ENCODE measurements around the gene CSF3.
"Not testable (repeated sequence)": the region's sequence is repeated elsewhere in the genome, so short reads cannot be mapped to it uniquely, and the experiment has no call there.

The CSF3 gene

DNA sequence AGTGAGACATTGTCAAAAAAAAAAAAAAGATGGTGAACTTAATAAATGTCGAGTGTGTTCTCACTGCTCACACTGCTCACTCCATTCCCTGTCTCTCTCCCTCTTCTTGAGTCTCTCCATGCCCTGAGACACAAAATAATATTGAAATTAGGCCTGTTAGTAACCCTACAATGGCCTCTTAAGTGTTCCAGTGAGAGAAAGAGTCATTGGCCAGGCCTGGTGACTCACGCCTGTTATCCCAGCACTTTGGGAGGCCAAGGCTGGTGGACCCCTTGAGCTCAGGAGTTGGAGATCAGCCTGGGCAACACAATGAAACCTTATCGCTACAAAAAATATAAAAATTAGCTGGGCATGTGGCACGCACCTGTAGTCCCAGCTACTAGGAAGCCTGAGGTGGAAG lies 16.2 kb upstream of the CSF3 start:
- no peak for DNase-seq

DNA sequence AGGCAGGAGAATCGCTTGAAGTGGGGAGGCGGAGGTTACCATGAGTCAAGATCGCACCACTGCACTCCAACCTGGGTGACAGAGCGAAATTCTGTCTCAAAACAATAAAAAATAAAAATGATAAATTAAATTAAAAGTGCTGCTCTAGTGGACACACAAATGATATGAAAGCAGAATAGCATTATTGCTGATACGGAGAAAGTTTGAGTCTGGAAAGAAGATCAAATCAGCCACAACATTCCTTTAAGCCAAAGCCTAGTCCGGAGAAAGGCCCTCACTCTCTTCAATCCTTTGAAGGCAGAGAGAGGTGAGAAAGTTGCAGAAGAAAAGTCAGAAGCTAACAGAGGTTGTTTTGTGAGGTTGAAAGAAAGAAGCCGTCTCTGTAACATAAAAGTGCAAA lies 15.1 kb upstream of the CSF3 start:
- no peak for DNase-seq

DNA sequence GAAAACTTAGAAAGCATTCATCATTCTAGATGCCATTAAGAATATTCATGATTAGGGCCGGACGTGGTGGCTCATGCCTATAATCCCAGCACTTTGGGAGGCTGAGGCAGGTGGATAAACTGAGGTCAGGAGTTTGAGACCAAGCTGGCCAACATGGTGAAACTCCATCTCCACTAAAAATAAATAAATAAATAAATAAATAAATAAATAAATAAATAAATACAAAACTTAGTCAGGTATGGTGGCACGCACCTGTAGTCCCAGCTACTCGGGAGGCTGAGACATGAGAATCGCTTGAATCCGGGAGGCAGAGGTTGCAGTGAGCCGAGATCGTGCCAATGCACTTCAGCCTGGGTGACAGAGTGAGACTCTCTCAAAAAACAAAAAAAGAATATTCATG lies 13.9 kb upstream of the CSF3 start:
- not testable (repeated sequence) for DNase-seq

GRCh38 chr17:40004072-40004471 lies 11.2 kb upstream of the CSF3 start:
- no peak for DNase-seq

- no peak for DNase-seq
Measured at GRCh38 chr17:40004712-40005111, 10.5 kb upstream of the CSF3 start.

GRCh38 chr17:40005520-40005919 lies 9.7 kb upstream of the CSF3 start:
- DNase-seq: no peak

DNA sequence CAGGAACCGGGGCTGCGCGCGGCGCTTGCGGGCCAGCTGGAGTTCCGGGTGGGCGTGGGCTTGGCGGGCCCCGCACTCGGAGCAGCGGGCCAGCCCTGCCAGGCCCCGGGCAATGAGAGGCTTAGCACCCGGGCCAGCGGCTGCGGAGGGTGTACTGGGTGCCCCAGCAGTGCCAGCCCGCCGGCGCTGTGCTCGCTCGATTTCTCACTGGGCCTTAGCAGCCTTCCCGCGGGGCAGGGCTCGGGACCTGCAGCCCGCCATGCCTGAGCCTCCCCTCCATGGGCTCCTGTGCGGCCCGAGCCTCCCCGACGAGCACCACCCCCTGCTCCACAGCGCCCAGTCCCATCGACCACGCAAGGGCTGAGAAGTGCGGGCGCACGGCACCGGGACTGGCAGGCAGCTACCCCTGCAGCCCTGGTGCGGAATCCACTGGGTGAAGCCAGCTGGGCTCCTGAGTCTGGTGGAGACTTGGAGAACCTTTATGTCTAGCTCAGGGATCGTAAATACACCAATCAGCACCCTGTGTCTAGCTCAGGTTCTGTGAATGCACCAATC lies 4.2 kb upstream of the CSF3 start:
- not testable (repeated sequence) for DNase-seq

GRCh38 chr17:40012017-40012647 lies 3.1 kb upstream of the CSF3 start:
- DNase-seq: not testable (repeated sequence)

- no peak for DNase-seq
Measured at GRCh38 chr17:40014375-40014980, 762 bp upstream of the CSF3 start.

- no peak for DNase-seq
Measured at GRCh38 chr17:40015998-40016985, 1.1 kb downstream of the CSF3 start.

DNA sequence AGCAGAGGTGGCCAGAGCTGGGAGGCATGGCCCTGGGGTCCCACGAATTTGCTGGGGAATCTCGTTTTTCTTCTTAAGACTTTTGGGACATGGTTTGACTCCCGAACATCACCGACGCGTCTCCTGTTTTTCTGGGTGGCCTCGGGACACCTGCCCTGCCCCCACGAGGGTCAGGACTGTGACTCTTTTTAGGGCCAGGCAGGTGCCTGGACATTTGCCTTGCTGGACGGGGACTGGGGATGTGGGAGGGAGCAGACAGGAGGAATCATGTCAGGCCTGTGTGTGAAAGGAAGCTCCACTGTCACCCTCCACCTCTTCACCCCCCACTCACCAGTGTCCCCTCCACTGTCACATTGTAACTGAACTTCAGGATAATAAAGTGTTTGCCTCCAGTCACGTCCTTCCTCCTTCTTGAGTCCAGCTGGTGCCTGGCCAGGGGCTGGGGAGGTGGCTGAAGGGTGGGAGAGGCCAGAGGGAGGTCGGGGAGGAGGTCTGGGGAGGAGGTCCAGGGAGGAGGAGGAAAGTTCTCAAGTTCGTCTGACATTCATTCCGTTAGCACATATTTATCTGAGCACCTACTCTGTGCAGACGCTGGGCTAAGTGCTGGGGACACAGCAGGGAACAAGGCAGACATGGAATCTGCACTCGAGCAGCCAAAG lies 2.3 kb downstream of the CSF3 start:
- DNase-seq: no peak

DNA sequence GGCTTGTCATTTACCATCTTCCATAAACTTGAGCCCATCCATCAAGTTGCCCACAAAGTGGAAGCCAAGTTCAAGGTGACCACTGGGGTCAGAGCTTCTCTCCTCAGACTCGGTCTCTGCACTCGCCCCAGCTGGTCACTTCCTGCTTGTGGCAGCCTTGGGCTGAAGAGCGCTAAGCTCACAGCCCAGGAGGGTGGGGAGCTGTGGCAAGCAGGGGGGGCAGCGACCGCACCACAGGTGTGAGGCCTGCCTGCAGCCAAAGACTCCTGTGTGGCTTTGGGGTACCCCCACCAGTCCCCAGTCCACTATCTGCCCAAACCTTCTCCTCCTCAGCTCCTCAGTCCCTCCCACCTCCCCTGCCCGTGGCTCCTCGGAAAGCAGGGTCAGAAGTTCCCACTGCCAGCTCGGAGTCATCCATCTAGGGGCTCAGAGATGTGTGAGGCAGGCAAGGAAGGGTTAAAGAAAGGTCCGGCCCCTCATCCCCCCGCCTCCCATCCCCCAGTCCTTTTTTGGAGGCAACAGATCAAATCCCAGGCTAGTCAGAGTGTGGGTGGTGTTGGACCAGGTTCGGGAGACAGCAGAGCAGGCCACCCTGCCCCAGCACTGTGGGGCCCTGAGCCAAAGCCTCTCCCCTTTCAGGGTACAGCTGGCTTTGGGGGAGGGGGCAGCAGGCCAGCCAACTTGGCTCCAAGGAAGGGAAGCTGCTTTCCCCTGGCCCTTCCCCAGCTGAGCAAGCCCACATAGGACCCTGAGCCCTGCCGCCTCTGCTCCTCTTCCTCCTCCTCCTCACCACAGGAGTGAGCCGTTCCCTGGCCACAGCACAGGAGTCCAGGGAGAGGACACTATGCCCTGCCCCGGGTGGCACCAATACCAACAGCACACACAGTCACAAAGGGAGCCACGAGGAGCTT lies 3.2 kb downstream of the CSF3 start:
- DNase-seq: no peak

- no peak for DNase-seq
Measured at GRCh38 chr17:40019140-40019991, 4.1 kb downstream of the CSF3 start.

DNA sequence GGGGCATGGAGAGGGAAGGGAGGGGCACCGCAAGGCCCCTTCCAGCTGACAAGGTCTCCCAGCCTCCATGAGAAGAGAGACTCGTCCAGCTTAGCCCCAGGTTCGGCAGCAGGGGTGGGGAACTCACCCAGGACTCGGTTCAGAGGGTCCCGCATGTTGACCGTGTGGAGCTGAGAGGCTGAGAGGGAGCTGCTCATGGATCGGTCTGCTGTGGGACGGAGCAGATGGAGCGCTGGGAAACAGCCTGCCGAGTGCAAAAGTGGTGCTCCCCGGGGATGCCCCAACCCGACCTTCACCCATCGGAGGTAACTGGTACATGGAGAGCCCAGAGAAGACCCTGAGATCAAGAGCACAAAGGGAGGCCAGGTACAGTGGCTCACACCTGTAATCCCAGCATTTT lies 4.9 kb downstream of the CSF3 start:
- DNase-seq: no peak

GRCh38 chr17:40021451-40021971 lies 6.3 kb downstream of the CSF3 start:
- DNase-seq: peak; percentile 74

DNA sequence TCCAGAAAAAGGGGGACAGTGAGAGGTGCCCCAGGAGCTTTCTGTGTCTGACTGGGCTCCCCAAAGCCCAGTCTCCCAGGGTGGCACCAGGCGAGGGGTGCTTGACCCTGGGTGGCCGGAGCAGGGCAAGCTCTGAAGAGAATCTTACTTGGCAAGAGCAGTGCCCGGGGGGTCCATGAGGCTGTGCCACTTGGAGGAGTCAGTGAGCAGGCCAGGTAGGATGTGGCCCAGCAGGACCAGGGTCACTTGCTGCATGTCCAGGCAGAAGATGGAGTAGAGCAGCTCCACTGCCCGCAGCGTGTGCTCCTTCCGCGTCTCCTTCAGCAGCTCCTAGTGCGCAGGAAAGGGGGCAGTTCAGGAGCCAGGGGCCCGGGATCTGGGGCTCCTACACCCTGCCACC lies 7.3 kb downstream of the CSF3 start:
- DNase-seq: no peak

DNA sequence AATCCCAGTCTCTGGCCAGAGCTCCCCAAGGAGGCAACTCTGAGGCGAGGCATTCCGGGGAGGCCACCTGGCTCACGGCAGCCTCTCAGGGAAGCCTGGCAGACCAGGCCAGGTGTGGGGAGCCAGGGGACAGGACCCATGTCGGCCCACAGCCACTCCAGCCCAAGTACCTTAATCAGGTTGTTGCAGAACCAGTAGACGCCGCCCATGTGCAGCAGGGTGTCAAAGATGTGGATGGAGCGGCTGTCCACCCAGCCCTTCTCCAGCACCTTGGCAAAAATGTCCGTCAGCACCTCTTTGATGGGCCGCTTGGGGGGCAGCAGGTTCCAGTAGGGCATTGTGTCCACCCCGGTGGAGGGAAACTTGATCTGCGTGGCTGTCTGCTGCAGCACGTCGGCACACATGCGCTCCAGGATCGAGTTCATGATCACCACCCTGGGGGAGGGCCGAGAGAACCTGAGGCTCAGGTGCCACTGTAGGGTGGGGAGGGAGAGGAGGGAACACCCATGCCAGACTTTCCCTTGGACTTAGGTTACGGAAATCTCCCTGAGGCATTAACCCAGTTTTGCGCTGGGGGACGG lies 7.8 kb downstream of the CSF3 start:
- no peak for DNase-seq

- DNase-seq: no peak
Measured at GRCh38 chr17:40023590-40024292, 8.5 kb downstream of the CSF3 start.

GRCh38 chr17:40024901-40025300 lies 9.7 kb downstream of the CSF3 start:
- no peak for DNase-seq

DNA sequence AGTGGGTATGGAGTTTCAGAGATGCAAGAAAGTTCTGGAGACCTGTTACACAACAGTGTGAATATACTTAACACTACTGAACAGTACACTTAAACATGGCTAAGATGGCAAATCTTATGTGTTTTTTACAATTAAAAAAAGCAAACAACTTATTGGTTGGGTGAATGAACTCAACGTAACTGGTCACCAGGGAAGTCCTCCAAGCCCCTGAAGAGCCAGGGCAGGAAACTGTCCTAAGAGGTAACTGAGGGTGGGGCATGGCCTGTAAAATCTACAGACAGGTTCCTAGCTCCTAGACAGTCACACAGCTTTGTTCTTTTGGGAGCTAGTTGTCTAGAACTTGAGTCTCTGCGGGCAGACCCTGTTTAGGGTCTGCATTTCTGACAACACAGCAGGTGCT lies 10.3 kb downstream of the CSF3 start:
- DNase-seq: no peak

All from 8988T (cell line).